GM21619 (cell line): Measurements from ENCODE around the gene RPL27.
"Not testable (repeated sequence)": the region's sequence is repeated elsewhere in the genome, so short reads cannot be mapped to it uniquely, and the experiment has no call there.

Experiments used
- ATAC-seq: cut with Tn5 transposase; IDR thresholded peaks from one replicate; pipeline ENCODE4 v1.9.1; 2021; ENCODE audit not compliant: unreplicated experiment

Gene RPL27

GRCh38 chr17:42997984-42998938 is at the start of gene RPL27:
Gene RPL27, plus strand, starts transcription at chr17:42998419. Its CDS starts 332 bp downstream, at chr17:42998751.
- ATAC-seq, result peak; percentile 92

GRCh38 chr17:42950044-42950783 is 48.0 kb upstream of the RPL27 start:
- no peak for ATAC-seq

GRCh38 chr17:42953669-42954068 is 44.5 kb upstream of the RPL27 start:
- no peak for ATAC-seq

GRCh38 chr17:42964161-42964932 is 33.9 kb upstream of the RPL27 start, which contains the start of gene AARSD1:
Gene AARSD1, minus strand, starts transcription at chr17:42964454. Its CDS starts 14 bp downstream, at chr17:42964440.
- ATAC-seq, result peak; percentile 87

GRCh38 chr17:42967925-42968324 is 30.3 kb upstream of the RPL27 start:
- ATAC-seq, result no peak

- no peak for ATAC-seq
Measured at GRCh38 chr17:42969001-42969581, 29.1 kb upstream of the RPL27 start.

GRCh38 chr17:42971589-42971988 is 26.6 kb upstream of the RPL27 start:
- ATAC-seq, result no peak

- ATAC-seq, result not testable (repeated sequence)
Measured at GRCh38 chr17:42973323-42973722, 24.9 kb upstream of the RPL27 start.

GRCh38 chr17:42975265-42975664 is 23.0 kb upstream of the RPL27 start:
- no peak for ATAC-seq

- not testable (repeated sequence) for ATAC-seq
Measured at GRCh38 chr17:42975701-42976100, 22.5 kb upstream of the RPL27 start.

- no peak for ATAC-seq
Measured at GRCh38 chr17:42979511-42980273, 18.5 kb upstream of the RPL27 start, which contains the start of gene PTGES3L. Gene PTGES3L, minus strand, starts transcription at chr17:42980080. Its CDS starts 27 bp downstream, at chr17:42980053.

- ATAC-seq, result peak; percentile 57
Measured at GRCh38 chr17:42980274-42980765, 17.9 kb upstream of the RPL27 start, which contains the start of gene RUNDC1. Gene RUNDC1, plus strand, starts transcription at chr17:42980565. Its CDS starts 12 bp downstream, at chr17:42980577.

GRCh38 chr17:42980766-42981397 is 17.3 kb upstream of the RPL27 start:
- ATAC-seq, result peak; percentile 35

- no peak for ATAC-seq
Measured at GRCh38 chr17:42982266-42982665, 16.0 kb upstream of the RPL27 start.

- ATAC-seq, result peak; percentile 50
Measured at GRCh38 chr17:42985225-42985624, 13.0 kb upstream of the RPL27 start.

GRCh38 chr17:42989141-42989540 is 9.1 kb upstream of the RPL27 start:
- no peak for ATAC-seq

GRCh38 chr17:42989726-42990652 is 8.2 kb upstream of the RPL27 start:
- ATAC-seq, result no peak

GRCh38 chr17:42991471-42991870 is 6.7 kb upstream of the RPL27 start:
- no peak for ATAC-seq
